Left hindlimb (tissue), 1 donor: Measurements from ENCODE around the gene SUMF2.
"Not testable (repeated sequence)": the region's sequence is repeated elsewhere in the genome, so short reads cannot be mapped to it uniquely, and the experiment has no call there.

Source experiments
- DNase-seq: peaks from one replicate; pipeline ENCODE4 v3.0.0-alpha.2; 2018

SUMF2 gene

GRCh38 chr7:56066376-56066775 lies 2.3 kb downstream of the SUMF2 start:
- not testable (repeated sequence) for DNase-seq

DNA sequence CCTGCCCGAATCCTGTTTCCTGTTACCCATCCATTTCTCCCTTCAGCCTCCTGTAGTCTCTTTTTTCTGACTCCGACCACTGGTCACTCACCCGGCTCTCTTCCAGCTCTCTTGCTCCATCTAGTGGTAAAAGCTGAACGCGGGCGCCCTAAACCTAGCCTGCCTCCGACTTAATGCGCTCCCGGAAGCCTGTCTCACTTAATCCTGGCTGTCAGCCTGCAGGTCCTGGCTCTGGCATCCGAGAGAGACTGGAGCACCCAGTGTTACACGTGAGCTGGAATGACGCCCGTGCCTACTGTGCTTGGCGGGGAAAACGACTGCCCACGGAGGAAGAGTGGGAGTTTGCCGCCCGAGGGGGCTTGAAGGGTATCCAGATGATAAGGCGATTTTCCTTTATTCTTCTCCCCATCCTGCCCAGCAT lies 10.3 kb downstream of the SUMF2 start:
- DNase-seq = peak; percentile 81

DNA sequence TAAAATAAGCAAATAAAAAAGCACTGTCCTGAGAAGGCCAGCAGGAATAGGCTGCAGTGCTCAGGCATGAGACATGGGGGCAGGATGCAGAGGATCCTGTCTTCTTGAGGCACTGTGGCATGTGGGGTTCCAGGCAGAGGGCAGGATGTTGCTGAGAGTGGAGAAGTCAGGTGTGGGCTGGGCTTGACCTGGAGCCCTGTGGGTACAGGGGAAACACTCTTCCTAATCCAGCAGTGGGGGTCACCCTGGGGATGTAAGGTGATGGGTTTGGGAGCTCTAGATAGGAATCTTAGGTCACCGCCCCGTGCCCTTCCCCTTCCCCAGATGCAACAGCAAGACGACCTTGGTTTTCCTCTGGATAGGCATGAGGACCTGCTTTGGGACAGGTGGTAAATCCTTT lies 13.6 kb downstream of the SUMF2 start:
- no peak for DNase-seq

DNA sequence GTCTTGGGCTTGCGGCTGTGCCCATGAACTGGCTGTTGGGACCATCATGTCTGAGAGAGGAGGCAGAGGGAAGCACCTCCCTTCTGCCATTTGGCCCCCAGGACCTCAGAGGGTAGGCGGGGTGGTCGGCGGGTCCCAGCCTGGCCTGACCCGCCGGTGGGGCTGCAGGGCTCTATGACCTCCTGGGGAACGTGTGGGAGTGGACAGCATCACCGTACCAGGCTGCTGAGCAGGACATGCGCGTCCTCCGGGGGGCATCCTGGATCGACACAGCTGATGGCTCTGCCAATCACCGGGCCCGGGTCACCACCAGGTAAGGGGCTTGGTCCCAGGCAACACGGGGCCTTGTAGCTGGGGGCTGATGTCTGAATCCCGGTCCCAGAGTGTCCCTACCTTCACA lies 14.1 kb downstream of the SUMF2 start:
- no peak for DNase-seq

DNA sequence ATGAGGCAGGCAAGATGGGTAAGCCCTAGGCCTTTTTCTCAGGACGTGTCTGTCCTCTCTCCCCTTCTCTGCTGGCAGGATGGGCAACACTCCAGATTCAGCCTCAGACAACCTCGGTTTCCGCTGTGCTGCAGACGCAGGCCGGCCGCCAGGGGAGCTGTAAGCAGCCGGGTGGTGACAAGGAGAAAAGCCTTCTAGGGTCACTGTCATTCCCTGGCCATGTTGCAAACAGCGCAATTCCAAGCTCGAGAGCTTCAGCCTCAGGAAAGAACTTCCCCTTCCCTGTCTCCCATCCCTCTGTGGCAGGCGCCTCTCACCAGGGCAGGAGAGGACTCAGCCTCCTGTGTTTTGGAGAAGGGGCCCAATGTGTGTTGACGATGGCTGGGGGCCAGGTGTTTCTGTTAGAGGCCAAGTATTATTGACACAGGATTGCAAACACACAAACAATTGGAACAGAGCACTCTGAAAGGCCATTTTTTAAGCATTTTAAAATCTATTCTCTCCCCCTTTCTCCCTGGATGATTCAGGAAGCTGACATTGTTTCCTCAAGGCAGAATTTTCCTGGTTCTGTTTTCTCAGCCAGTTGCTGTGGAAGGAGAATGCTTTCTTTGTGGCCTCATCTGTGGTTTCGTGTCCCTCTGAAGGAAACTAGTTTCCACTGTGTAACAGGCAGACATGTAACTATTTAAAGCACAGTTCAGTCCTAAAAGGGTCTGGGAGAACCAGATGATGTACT lies 15.5 kb downstream of the SUMF2 start:
- peak; percentile 77 for DNase-seq

DNA sequence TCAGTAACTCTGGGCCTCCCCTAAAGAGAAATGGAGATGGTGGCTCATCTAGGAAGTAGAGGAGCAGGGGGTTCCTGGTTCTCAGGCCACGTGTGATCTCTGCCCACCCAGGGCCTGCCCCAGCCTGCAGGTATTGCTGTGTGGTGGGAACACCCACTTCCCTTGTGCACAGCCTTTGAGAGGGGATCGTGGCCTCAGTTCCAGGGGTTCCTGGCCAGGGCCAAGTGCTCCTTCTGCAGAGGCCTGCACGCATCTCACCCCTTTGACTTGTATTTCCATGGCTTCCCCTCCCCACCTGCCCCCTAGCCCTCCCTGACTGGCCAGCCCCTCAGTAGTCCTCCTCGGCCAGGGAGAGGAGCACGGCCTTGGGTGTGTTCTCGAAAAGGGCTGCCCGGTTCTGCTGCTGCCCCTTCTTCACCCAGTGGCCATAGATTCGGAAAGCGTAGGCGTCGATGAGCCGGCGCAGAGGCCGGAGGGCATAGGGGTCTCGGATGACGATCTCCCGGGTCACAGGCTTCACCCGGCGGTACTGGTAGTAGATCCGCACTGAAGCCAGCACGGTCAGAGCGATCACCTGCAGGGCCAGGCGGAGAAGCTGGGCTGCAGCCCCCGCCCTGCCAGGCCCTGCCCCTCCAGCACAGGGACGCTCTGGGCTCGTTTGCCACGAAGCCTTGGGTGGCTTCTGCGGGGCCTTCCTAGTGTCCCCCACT lies 16.8 kb downstream of the SUMF2 start:
- DNase-seq = not testable (repeated sequence)

GRCh38 chr7:56081626-56082340 lies 17.7 kb downstream of the SUMF2 start:
- no peak for DNase-seq

- no peak for DNase-seq
Measured at GRCh38 chr7:56083150-56083785, 19.2 kb downstream of the SUMF2 start.

DNA sequence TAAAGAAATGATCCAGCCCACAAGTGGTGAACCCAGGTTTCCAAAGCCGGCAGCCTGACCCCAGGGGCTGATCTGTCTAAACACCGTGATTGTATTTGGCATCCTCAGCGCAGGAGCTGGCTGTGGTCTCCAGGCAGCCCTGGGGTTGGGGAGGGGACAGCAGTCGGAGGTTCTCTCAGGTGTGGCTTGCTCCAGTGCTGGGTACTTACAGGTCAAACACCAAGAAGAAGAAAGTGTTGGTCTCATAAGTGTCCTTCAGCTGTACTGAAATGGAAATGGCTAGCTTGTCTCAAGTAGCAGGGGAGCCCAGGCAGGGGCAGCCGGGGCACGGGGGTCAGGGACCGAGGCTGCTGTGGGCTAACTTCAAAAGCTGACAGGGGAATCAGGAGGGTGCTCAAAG lies 22.7 kb downstream of the SUMF2 start:
- DNase-seq = no peak

- DNase-seq = no peak
Measured at GRCh38 chr7:56087445-56087844, 23.4 kb downstream of the SUMF2 start.

- DNase-seq = peak; percentile 67
Measured at GRCh38 chr7:56091591-56091990, 27.5 kb downstream of the SUMF2 start.

- DNase-seq = not testable (repeated sequence)
Measured at GRCh38 chr7:56092388-56092787, 28.3 kb downstream of the SUMF2 start.

DNA sequence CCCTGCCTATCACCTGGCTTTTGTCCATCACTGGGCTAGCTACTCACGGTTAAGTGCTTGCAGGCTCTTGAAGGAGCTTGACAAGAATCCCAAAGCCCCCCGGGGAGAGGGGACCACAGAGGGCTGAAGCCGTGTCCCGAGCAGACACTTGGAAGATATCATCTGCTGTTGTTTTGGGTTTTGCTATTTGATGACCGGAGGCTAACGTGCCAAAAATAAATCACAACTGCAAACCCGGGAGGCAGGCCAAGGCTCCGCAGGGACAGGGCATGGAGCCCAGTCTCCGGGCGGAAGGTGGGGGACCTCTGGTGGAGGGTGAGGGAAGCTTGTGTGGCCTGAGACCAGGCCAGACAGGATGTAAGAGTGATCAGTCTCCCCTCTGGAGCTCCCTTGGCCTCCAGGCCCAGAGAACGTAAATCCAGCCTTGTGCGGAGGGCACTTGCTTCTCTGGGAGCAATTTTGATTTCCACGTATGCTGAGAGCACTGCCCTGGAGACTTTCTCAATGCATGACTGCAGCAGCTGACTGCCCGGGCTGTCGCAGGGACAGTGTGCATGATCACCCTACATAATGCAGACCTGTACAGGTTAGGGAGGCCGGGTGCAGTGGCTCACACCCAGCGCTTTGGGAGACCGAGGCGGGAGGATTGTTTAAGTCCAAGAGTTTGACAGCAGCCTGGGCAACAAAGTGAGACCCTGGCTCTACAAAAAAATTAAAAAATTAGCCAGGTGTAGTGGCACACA lies 28.9 kb downstream of the SUMF2 start, which contains the start of gene PHKG1:
Gene PHKG1 (minus strand): TSS at position 164 of the 743 bp plus-strand sequence. CDS start 4,011 bp downstream, outside the sequence.
- peak; percentile 86 for DNase-seq

GRCh38 chr7:56097700-56098099 lies 33.6 kb downstream of the SUMF2 start:
- no peak for DNase-seq

GRCh38 chr7:56098187-56099008 lies 34.3 kb downstream of the SUMF2 start:
- DNase-seq = not testable (repeated sequence)

GRCh38 chr7:56099653-56100052 lies 35.6 kb downstream of the SUMF2 start:
- no peak for DNase-seq

GRCh38 chr7:56104138-56104537 lies 40.1 kb downstream of the SUMF2 start:
- not testable (repeated sequence) for DNase-seq

- no peak for DNase-seq
Measured at GRCh38 chr7:56105508-56105907, 41.4 kb downstream of the SUMF2 start.

GRCh38 chr7:56106108-56107073 lies 42.3 kb downstream of the SUMF2 start, which contains the start of gene CHCHD2:
TSS of gene CHCHD2 (minus strand) at chr7:56106476. CDS start at chr7:56106413, 63 bp downstream.
- DNase-seq = peak; percentile 97

DNA sequence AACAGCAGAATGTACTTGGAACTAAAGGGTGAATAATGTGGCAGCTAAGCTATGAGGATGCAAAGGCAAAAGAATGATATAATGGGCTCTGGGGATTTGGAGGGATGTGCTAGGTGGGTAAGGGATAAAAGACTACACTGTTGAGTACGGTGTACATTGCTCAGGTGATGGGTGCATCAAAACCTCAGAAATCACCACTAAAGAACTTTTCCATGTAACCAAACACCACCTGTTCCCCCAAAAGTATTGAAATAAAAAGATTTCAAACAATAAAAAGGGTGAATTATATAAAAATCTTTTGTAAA lies 43.8 kb downstream of the SUMF2 start:
- no peak for DNase-seq
